H1 (cell line): ENCODE results near the gene SLC35E3. TPM values are rescaled to one million over a fixed set of nuclear protein-coding genes. Genes with fewer than 3 reads are reported as not detected.

ENCODE experiments used
- CTCF ChIA-PET: fragments of 300-600 bp; sonication (Branson Sonifier 250); formaldehyde crosslinking; loops from one replicate; lab custom pipeline; 2021; ENCODE audit not compliant: partially characterized antibody; lab: Charles Lee
- POLR2A ChIA-PET: fragments of 300-600 bp; sonication (Branson Sonifier 250); formaldehyde crosslinking; loops from one replicate; lab custom pipeline; 2021; ENCODE audit warnings: inconsistent platforms; ENCODE audit not compliant: partially characterized antibody; lab: Charles Lee
- DNase-seq, 2 experiments: peaks; one replicate each; pipeline versions ENCODE4 v3.0.0 to v3.0.0-alpha.2; 2010 to 2022; ENCODE audit warnings: low spot score in 2 of 2, low read depth in 1 of 2, mixed read lengths in 1 of 2
- FAIRE-seq: peaks from 2 replicates; lab custom pipeline; 2011; peaks lifted over from hg19 to GRCh38; lab: Jason Lieb, UNC
- H2AFZ ChIP-seq: 2 replicates; pipeline ENCODE4 v1.8.1; 2012; ENCODE audit warnings: low read length, inconsistent platforms
- H2AK5ac ChIP-seq: 2 replicates; pipeline ENCODE4 v1.6.1; 2013; ENCODE audit warnings: low read depth, low read length
- H2BK120ac ChIP-seq: replicated peaks from 2 replicates; pipeline ENCODE3; 2013; ENCODE audit warnings: low read depth, low read length, inconsistent platforms
- H2BK12ac ChIP-seq: 2 replicates; pipeline ENCODE4 v1.6.1; 2013; ENCODE audit warnings: low read depth, low read length
- H2BK15ac ChIP-seq: 2 replicates; pipeline ENCODE4 v1.6.1; 2013; ENCODE audit warnings: low read length
- H2BK20ac ChIP-seq: 2 replicates; pipeline ENCODE4 v1.6.1; 2013; ENCODE audit warnings: low read length
- H2BK5ac ChIP-seq: 2 replicates; pipeline ENCODE4 v1.6.1; 2013; ENCODE audit warnings: low read depth, low read length
- H3K14ac ChIP-seq: 2 replicates; pipeline ENCODE4 v1.6.1; 2013; ENCODE audit warnings: inconsistent platforms; ENCODE audit not compliant: insufficient read length
- H3K18ac ChIP-seq: 2 replicates; pipeline ENCODE4 v1.6.1; 2013; ENCODE audit warnings: low read length; ENCODE audit errors: extremely low read depth
- H3K23ac ChIP-seq: 2 replicates; pipeline ENCODE4 v1.6.1; 2013; ENCODE audit warnings: inconsistent platforms; ENCODE audit not compliant: insufficient read length
- H3K23me2 ChIP-seq: 2 replicates; pipeline ENCODE4 v1.6.1; 2013; ENCODE audit warnings: low read depth, low read length
- H3K27ac ChIP-seq: 2 replicates; pipeline ENCODE4 v1.6.1; 2011; ENCODE audit warnings: low read depth, low read length, inconsistent platforms
- H3K27me3 ChIP-seq, 4 experiments: replicated peaks in 1 of 4; 1 replicate in 1 of 4; 2 replicates in 3 of 4; pipeline versions ENCODE4 v1.6.1 to v1.8.1; 2011 to 2013; ENCODE audit warnings: low read length in 3 of 4, mild to moderate bottlenecking in 3 of 4, inconsistent platforms in 2 of 4, mixed read lengths in 2 of 4, moderate library complexity in 1 of 4; ENCODE audit not compliant: control insufficient read depth in 3 of 4, insufficient read depth in 3 of 4; ENCODE audit errors: extremely low read depth in 1 of 4
- H3K36me3 ChIP-seq, 4 experiments: 2 replicates each; pipeline versions ENCODE4 v1.6.1 to v1.8.1; 2011 to 2013; ENCODE audit warnings: mild to moderate bottlenecking in 4 of 4, low read length in 3 of 4, moderate library complexity in 2 of 4, control low read depth in 1 of 4, inconsistent platforms in 1 of 4; ENCODE audit not compliant: insufficient read depth in 4 of 4, control insufficient read depth in 2 of 4
- H3K4ac ChIP-seq: replicated peaks from 2 replicates; pipeline ENCODE3; 2013; ENCODE audit warnings: low read length, low read depth, mixed read lengths, inconsistent platforms; ENCODE audit not compliant: insufficient read length
- H3K4me1 ChIP-seq, 4 experiments: replicated peaks in 1 of 4; 1 replicate in 1 of 4; 2 replicates in 3 of 4; pipeline versions ENCODE4 v1.6.1 to v1.8.1; 2011 to 2013; ENCODE audit warnings: low read length in 3 of 4, inconsistent platforms in 2 of 4, mixed read lengths in 1 of 4; ENCODE audit not compliant: insufficient read depth in 4 of 4, control insufficient read depth in 3 of 4
- H3K4me2 ChIP-seq, 2 experiments: 2 replicates each; pipeline versions ENCODE4 v1.6.1 to v1.8.1; 2011 to 2013; ENCODE audit warnings: low read depth in 2 of 2, low read length in 2 of 2, control low read depth in 1 of 2, inconsistent platforms in 1 of 2, mild to moderate bottlenecking in 1 of 2; ENCODE audit not compliant: insufficient read depth in 1 of 2
- H3K4me3 ChIP-seq, 4 experiments: fragments of 200-600, 300-600 bp in 1 of 4; sonication (generic), shearing (Covaris generic), sonication (Bioruptor Twin) in 1 of 4; 2 replicates each; pipeline versions ENCODE4 v1.5.1 to v1.8.1; 2011 to 2016; ENCODE audit warnings: low read length in 4 of 4, low read depth in 3 of 4, control low read depth in 2 of 4, inconsistent platforms in 2 of 4, mild to moderate bottlenecking in 2 of 4, mixed read lengths in 1 of 4, moderate library complexity in 1 of 4; ENCODE audit not compliant: insufficient read depth in 2 of 4; ENCODE audit errors: extremely low read depth in 1 of 4
- H3K56ac ChIP-seq: replicated peaks from 2 replicates; pipeline ENCODE3; 2013; ENCODE audit warnings: low read depth, mild to moderate bottlenecking, mixed read lengths, low read length, inconsistent platforms; ENCODE audit not compliant: insufficient read length
- H3K79me1 ChIP-seq: 2 replicates; pipeline ENCODE4 v1.6.1; 2013; ENCODE audit warnings: low read depth, low read length, control low read depth
- H3K79me2 ChIP-seq, 2 experiments: 2 replicates each; pipeline versions ENCODE4 v1.6.1 to v1.8.1; 2012 to 2013; ENCODE audit warnings: low read length in 2 of 2, mild to moderate bottlenecking in 2 of 2, inconsistent platforms in 1 of 2; ENCODE audit not compliant: insufficient read depth in 2 of 2, control insufficient read depth in 1 of 2
- H3K9ac ChIP-seq, 4 experiments: replicated peaks in 1 of 4; 1 replicate in 1 of 4; 2 replicates in 3 of 4; pipeline versions ENCODE4 v1.6.1 to v1.8.1; 2011 to 2013; ENCODE audit warnings: low read depth in 3 of 4, low read length in 3 of 4, control low read depth in 2 of 4, mild to moderate bottlenecking in 2 of 4, moderate library complexity in 2 of 4, inconsistent platforms in 1 of 4; ENCODE audit errors: extremely low read depth in 1 of 4
- H3K9me3 ChIP-seq, 2 experiments: 2 replicates each; pipeline versions ENCODE4 v1.6.1 to v1.8.1; 2012 to 2013; ENCODE audit warnings: mild to moderate bottlenecking in 2 of 2, moderate library complexity in 2 of 2, control low read depth in 1 of 2, inconsistent platforms in 1 of 2, low read depth in 1 of 2, low read length in 1 of 2, mixed read lengths in 1 of 2; ENCODE audit not compliant: insufficient read depth in 2 of 2
- H4K20me1 ChIP-seq, 2 experiments: replicated peaks in 1 of 2; 2 replicates each; pipeline versions ENCODE3 to v1.8.1; 2011 to 2013; ENCODE audit warnings: inconsistent platforms in 2 of 2, low read length in 2 of 2, mild to moderate bottlenecking in 1 of 2; ENCODE audit not compliant: insufficient read depth in 2 of 2, control insufficient read depth in 1 of 2
- H4K5ac ChIP-seq: 2 replicates; pipeline ENCODE4 v1.6.1; 2013; ENCODE audit warnings: low read length, low read depth, mixed read lengths, inconsistent platforms; ENCODE audit not compliant: insufficient read length
- H4K8ac ChIP-seq: 2 replicates; pipeline ENCODE4 v1.8.0; 2013; ENCODE audit warnings: mild to moderate bottlenecking, moderate library complexity, low read length, inconsistent platforms; ENCODE audit not compliant: insufficient read depth; ENCODE audit errors: extremely low read depth
- H4K91ac ChIP-seq: replicated peaks from 2 replicates; pipeline ENCODE3; 2013; ENCODE audit warnings: low read length, mixed read lengths, inconsistent platforms; ENCODE audit not compliant: insufficient read length
- CBX5 ChIP-seq: fragments of 300-800, 300-1000 bp; sonication (generic); IDR thresholded peaks from 2 replicates; pipeline ENCODE4 v1.7.1; 2016; ENCODE audit warnings: antibody characterized with exemption, low read length, low read depth
- EP300 ChIP-seq, 2 experiments: IDR thresholded peaks; 1 replicate in 1 of 2; 2 replicates in 1 of 2; pipeline ENCODE4 v1.6.1; 2011 to 2012; ENCODE audit warnings: low read depth in 2 of 2, low read length in 2 of 2, mild to moderate bottlenecking in 2 of 2, borderline replicate concordance in 1 of 2, inconsistent platforms in 1 of 2, moderate library complexity in 1 of 2
- EZH2 ChIP-seq: fragments of 200-600 bp; sonication (generic); IDR thresholded peaks from 2 replicates; pipeline ENCODE4 v1.7.1; 2012; ENCODE audit warnings: low read depth, mild to moderate bottlenecking, moderate library complexity, low read length, inconsistent platforms; ENCODE audit not compliant: severe bottlenecking
- MAFK ChIP-seq: IDR thresholded peaks from 2 replicates; pipeline ENCODE4 v1.6.1; 2012; ENCODE audit warnings: low read depth, mild to moderate bottlenecking, improper control_type of control experiment, low read length
- PHF8 ChIP-seq: fragments of 200-600 bp; sonication (generic); conservative IDR thresholded peaks from 2 replicates; pipeline ENCODE4 v1.7.1; 2012; ENCODE audit warnings: low read depth, mild to moderate bottlenecking, inconsistent platforms, low read length, moderate library complexity
- SIRT6 ChIP-seq: IDR thresholded peaks from one replicate; pipeline ENCODE4 v1.7.1; 2012; ENCODE audit warnings: low read length, inconsistent platforms
- SP2 ChIP-seq: IDR thresholded peaks from 2 replicates; pipeline ENCODE4 v1.6.1; 2012; ENCODE audit warnings: mild to moderate bottlenecking, low read length, inconsistent platforms
- TAF7 ChIP-seq: optimal IDR thresholded peaks from 2 replicates; pipeline ENCODE3; 2011; ENCODE audit warnings: low read depth, mild to moderate bottlenecking, inconsistent platforms, low read length, moderate library complexity, borderline replicate concordance
- WGBS, 2 experiments: shearing (Covaris generic) in 1 of 2; methylation state at CpG; one replicate each; pipeline versions ENCODE4 v1.1.6 to v1.1.7; 2013 to 2015; ENCODE audit warnings: low lambda C conversion rate in 2 of 2, mixed read lengths in 2 of 2, inconsistent platforms in 1 of 2, low coverage in 1 of 2, missing lambda C conversion rate in 1 of 2; ENCODE audit not compliant: insufficient replicate concordance in 2 of 2, insufficient coverage in 1 of 2, insufficient read length in 1 of 2; ENCODE audit errors: extremely low coverage in 1 of 2, missing lambda C conversion rate in 1 of 2; 5-methylcytosine and 5-hydroxymethylcytosine counted together
- polyA plus RNA-seq, 7 experiments: library from polyadenylated mRNA; depleted of rRNA in 3 of 7; stranded (reverse) in 5 of 7; unstranded in 2 of 7; fragments of >200 nt in 5 of 7; fragments of 200-250 nt in 2 of 7; gene quantifications; 1 replicate in 5 of 7; 2 replicates in 1 of 7; 4 replicates in 1 of 7; pipeline versions ENCODE4 v1.2.1 to v1.2.3, GENCODE V29; 2011 to 2013; ENCODE audit warnings: missing spikeins in 2 of 7, mixed read lengths in 2 of 7
- total RNA-seq: library from RNA; stranded (reverse); fragmentation: NEBNext Ultra II Directional; extraction: Animal tissue kit (Norgen Biotek cat#: 25700); gene quantifications from 2 replicates; pipeline ENCODE4 v1.2.1, GENCODE V29; 2021

The SLC35E3 gene
- total and polyA plus RNA-seq, 2 of the 8 experiments (the other 6 are each of a cell fraction or from before 2014, with no cell fraction given): 10.0 to 10.9 TPM

GRCh38 chr12:68793436-68793835 lies 47.5 kb downstream of the SLC35E3 start:
- Histone ChIP-seq H3K79me1 (no peaks in the 10 kb centered on the region), H4K20me1 (no peaks in the 10 kb centered on the region)

More at GRCh38 chr12:68793436-68793835, 47.5 kb downstream of the SLC35E3 start:
- ChIA-PET POLR2A (interaction anchor here (2.0 kb wide), 1 partner anchor 15 kb away, joined by 14 read pairs; the partner anchor contains the start of gene MDM2), CTCF (no interaction called here)
- no peak overlapping the region for H4K8ac ChIP-seq
- H3K23me2 ChIP-seq: no peaks in the 10 kb centered on the region
- no peak overlapping the region for H3K27ac ChIP-seq
- H3K4ac ChIP-seq: no peak overlapping the region
- H2BK120ac ChIP-seq: no peak overlapping the region
- no peaks in the 10 kb centered on the region for H3K36me3 ChIP-seq
- H3K4me1 ChIP-seq: peaks cover 0 to 2% (median 0%) of the 10 kb centered on the region in 4 experiments; a peak in 1 of 7 replicates
- H3K14ac ChIP-seq: no peak overlapping the region
- H2AK5ac ChIP-seq: no peak overlapping the region
- no peak overlapping the region for H2BK20ac ChIP-seq
- H2BK15ac ChIP-seq: no peak overlapping the region
- H4K91ac ChIP-seq: no peak overlapping the region
- no peak overlapping the region for H3K4me3 ChIP-seq
- H3K56ac ChIP-seq: no peak overlapping the region
- H2BK12ac ChIP-seq: no peak overlapping the region
- no peak overlapping the region for H3K23ac ChIP-seq
- DNase-seq (no peak), FAIRE-seq (no peak)
- no peak for TF ChIP-seq TAF7
- TF ChIP-seq PHF8: no peak
- no peak for TF ChIP-seq EZH2
- TF ChIP-seq MAFK: no peak
- no peak for TF ChIP-seq SP2
- TF ChIP-seq CBX5: no peak
- no peak for TF ChIP-seq SIRT6
- no peak for TF ChIP-seq EP300 (IDR thresholded peaks at IDR 0.05; ENCODE audit: borderline replicate concordance in 1 of 2, low read depth in 2 of 2, low read length in 2 of 2)
- H3K79me2 ChIP-seq: no peaks in the 10 kb centered on the region
- no peak overlapping the region for H3K4me2 ChIP-seq
- WGBS, 2 experiments: 89% methylated on average over 4 of the region's 4 CpGs; no CpG with 5 or more reads in 1 of the 2 experiments
- no peak overlapping the region for H4K5ac ChIP-seq
- no peaks in the 10 kb centered on the region for H3K27me3 ChIP-seq
- peak overlapping the region; percentile 85; the same call in 1 of the 2 replicates for H2AFZ ChIP-seq
- no peak overlapping the region for H3K18ac ChIP-seq
- H3K9ac ChIP-seq: no peak overlapping the region
- no peaks in the 10 kb centered on the region; a peak in 1 of 4 replicates for H3K9me3 ChIP-seq
- H2BK5ac ChIP-seq: no peak overlapping the region
